Gastroesophageal sphincter (tissue), 4 donors: ENCODE results near the gene KIF21A. TPM values are rescaled to one million over a fixed set of nuclear protein-coding genes. Genes with fewer than 3 reads are reported as not detected.

Source experiments
- ATAC-seq: fragments of 150-250 bp; one replicate; pipeline ENCODE4 v1.9.1; 2016; ENCODE audit warnings: mild to moderate bottlenecking, moderate library complexity
- H3K27ac ChIP-seq, 4 donors: fragments of 200-600 bp; sonication (generic) in 3 of 4; 1 replicate in 3 of 4; 2 replicates in 1 of 4; pipeline ENCODE4 v1.5.1; 2016 to 2019
- H3K27me3 ChIP-seq: fragments of 200-600 bp; sonication (generic); one replicate; pipeline ENCODE4 v1.5.1; 2019
- H3K36me3 ChIP-seq, 2 donors: fragments of 200-600 bp; sonication (generic); one replicate each; pipeline ENCODE4 v1.5.1; 2019; ENCODE audit warnings: control low read depth in 1 of 2
- H3K4me1 ChIP-seq, 3 donors: fragments of 200-600 bp; sonication (generic); 1 replicate in 2 of 3; 2 replicates in 1 of 3; pipeline ENCODE4 v1.5.1; 2016 to 2019; ENCODE audit warnings: control low read depth in 2 of 3
- H3K4me3 ChIP-seq, 2 donors: fragments of 200-600 bp; sonication (generic); one replicate each; pipeline ENCODE4 v1.5.1; 2019; ENCODE audit warnings: mild to moderate bottlenecking in 1 of 2, moderate library complexity in 1 of 2
- H3K9me3 ChIP-seq, 3 donors: fragments of 200-600 bp; sonication (generic); one replicate each; pipeline ENCODE4 v1.5.1; 2017 to 2019; ENCODE audit warnings: control low read depth in 2 of 3
- EP300 ChIP-seq: sonication (generic); formaldehyde crosslinking; IDR thresholded peaks from one replicate; pipeline ENCODE4 v1.6.1; 2017; ENCODE audit warnings: antibody characterized with exemption, mild to moderate bottlenecking
- POLR2A ChIP-seq, 2 donors: fragments of 450-650 bp; IDR thresholded peaks; one replicate each; pipeline ENCODE4 v1.6.1; 2017; ENCODE audit warnings: antibody characterized with exemption in 2 of 2, mild to moderate bottlenecking in 2 of 2, moderate library complexity in 1 of 2
- POLR2AphosphoS5 ChIP-seq: sonication (generic); formaldehyde crosslinking; IDR thresholded peaks from one replicate; pipeline ENCODE4 v1.6.1; 2017; ENCODE audit warnings: antibody characterized with exemption
- WGBS, 2 donors: methylation state at CpG; one replicate each; pipeline ENCODE4 v1.1.5; 2018; ENCODE audit warnings: low coverage in 1 of 2; 5-methylcytosine and 5-hydroxymethylcytosine counted together
- total RNA-seq, 4 donors: library from RNA; depleted of rRNA; stranded (reverse); fragments of >200 nt; gene quantifications; one replicate each; pipeline ENCODE4 v1.1.0, GENCODE V29; 2016
- TF ChIP-seq, protein P1 (sequence below), 4 experiments: fragments of 200-600 bp in 2 of 4; fragments of 450-650 bp in 2 of 4; sonication (generic) in 1 of 4; IDR thresholded peaks; one replicate each; pipeline ENCODE4 v1.5.1; 2017 to 2019; ENCODE audit warnings: antibody characterized with exemption in 4 of 4, mild to moderate bottlenecking in 2 of 4, moderate library complexity in 2 of 4

KIF21A gene
- total RNA-seq, 4 donors from 2014 or later, result 6.7 to 27.2 (median 10.9) TPM

DNA sequence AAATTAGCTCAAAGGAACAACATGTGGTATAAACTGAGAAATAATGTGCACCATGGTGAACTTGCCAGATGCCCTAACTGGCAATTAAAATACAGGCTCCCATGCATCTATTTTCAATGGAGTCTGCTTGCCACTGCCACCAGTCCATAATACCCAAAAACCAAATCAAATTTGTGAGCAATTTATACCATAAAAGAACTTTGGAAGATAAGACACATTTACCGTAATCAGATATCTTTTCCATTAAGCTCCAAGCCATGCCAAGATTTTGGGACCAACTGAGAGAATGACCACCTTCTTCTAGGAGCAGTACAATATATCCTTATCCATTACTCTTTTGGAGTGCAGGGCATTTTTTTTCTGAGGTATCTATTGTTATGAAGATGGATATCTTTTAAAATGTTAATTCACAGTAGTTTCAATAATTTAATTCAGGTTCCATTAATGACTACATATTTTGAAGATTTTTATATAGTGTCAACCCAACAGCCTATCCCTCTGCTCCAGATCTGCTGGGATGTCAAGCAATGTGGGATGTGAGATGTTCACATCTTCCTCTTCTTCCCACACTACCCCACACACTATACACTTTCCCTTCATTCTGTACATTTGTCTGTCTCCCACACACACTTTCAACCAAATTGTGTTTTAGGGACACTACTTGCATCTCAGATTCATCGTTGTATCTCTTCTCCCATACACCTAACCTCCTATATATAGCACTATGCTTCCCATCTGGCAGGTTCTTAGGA, 53.3 kb downstream of the KIF21A start:
- TF ChIP-seq, protein P1, sequence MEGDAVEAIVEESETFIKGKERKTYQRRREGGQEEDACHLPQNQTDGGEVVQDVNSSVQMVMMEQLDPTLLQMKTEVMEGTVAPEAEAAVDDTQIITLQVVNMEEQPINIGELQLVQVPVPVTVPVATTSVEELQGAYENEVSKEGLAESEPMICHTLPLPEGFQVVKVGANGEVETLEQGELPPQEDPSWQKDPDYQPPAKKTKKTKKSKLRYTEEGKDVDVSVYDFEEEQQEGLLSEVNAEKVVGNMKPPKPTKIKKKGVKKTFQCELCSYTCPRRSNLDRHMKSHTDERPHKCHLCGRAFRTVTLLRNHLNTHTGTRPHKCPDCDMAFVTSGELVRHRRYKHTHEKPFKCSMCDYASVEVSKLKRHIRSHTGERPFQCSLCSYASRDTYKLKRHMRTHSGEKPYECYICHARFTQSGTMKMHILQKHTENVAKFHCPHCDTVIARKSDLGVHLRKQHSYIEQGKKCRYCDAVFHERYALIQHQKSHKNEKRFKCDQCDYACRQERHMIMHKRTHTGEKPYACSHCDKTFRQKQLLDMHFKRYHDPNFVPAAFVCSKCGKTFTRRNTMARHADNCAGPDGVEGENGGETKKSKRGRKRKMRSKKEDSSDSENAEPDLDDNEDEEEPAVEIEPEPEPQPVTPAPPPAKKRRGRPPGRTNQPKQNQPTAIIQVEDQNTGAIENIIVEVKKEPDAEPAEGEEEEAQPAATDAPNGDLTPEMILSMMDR (IDR thresholded peaks at IDR 0.05), result no peak
- no peak for TF ChIP-seq POLR2AphosphoS5
- TF ChIP-seq POLR2A (IDR thresholded peaks at IDR 0.05), result no peak
- no peak for TF ChIP-seq EP300
- Histone ChIP-seq H3K4me3 (no peak overlapping the region), H3K4me1 (no peaks in the 10 kb centered on the region), H3K9me3 (no peaks in the 10 kb centered on the region), H3K27me3 (no peaks in the 10 kb centered on the region), H3K36me3 (no peaks in the 10 kb centered on the region), H3K27ac (no peak overlapping the region)
- no peak for ATAC-seq
- WGBS, 2 donors, result 86 to 92% methylated on average over 2 of the region's 2 CpGs

DNA sequence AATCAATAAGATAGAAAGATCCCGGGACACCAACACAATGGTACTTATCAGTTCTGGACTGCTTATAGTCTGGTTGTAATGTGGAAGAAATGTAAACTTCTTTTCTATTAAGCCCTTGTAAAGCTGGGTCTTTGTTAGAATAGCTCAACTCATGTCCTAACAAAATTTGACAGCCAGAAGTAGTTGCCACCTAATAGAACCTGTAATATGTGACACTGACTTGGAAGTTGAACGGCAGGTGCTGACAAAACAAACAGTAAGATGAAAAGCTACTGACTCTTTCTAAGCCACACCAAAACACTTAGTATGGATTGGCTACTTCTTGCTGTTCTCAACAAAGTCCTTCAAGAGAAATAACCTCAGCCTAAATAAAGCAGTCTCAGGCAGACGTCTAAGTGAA, 56.6 kb downstream of the KIF21A start:
- ATAC-seq, result no peak
- Histone ChIP-seq H3K4me1 (no peaks in the 10 kb centered on the region), H3K27me3 (no peaks in the 10 kb centered on the region), H3K9me3 (no peaks in the 10 kb centered on the region), H3K27ac (no peak overlapping the region), H3K4me3 (no peak overlapping the region), H3K36me3 (no peaks in the 10 kb centered on the region)
- WGBS, 2 donors, result 40 to 63% methylated on average over 1 to 3 of the region's 3 CpGs
- TF ChIP-seq, protein P1 (IDR thresholded peaks at IDR 0.05), result no peak
- no peak for TF ChIP-seq EP300
- TF ChIP-seq POLR2AphosphoS5, result no peak
- TF ChIP-seq POLR2A (IDR thresholded peaks at IDR 0.05), result no peak

DNA sequence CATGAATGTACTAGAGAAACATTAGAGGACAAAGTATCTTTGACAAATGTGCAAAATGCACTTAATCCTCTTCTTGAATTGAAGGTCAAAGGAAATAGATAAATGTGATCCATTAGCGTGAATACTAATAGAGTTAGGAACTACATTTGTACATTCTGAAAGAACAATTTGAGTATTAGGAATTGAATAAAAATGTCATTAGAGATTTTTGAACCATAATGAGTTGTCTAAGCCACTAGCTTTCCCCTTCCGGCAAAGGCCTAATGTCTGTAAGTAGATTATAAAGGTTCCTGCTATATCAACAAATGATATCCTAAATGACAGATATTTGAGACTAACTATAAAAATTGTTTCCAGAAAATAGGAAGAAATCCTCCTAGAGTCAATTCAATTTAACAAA, 59.8 kb downstream of the KIF21A start:
- Histone ChIP-seq H3K4me3 (no peak overlapping the region), H3K4me1 (no peaks in the 10 kb centered on the region), H3K27me3 (no peaks in the 10 kb centered on the region), H3K36me3 (no peaks in the 10 kb centered on the region), H3K27ac (no peak overlapping the region), H3K9me3 (no peaks in the 10 kb centered on the region)
- 100% methylated on average over 2 of the region's 2 CpGs for WGBS, 2 donors
- TF ChIP-seq POLR2AphosphoS5 (no peak), EP300 (no peak), POLR2A (IDR thresholded peaks at IDR 0.05) (no peak)
- TF ChIP-seq, protein P1 (IDR thresholded peaks at IDR 0.05), result no peak
- ATAC-seq, result no peak

DNA sequence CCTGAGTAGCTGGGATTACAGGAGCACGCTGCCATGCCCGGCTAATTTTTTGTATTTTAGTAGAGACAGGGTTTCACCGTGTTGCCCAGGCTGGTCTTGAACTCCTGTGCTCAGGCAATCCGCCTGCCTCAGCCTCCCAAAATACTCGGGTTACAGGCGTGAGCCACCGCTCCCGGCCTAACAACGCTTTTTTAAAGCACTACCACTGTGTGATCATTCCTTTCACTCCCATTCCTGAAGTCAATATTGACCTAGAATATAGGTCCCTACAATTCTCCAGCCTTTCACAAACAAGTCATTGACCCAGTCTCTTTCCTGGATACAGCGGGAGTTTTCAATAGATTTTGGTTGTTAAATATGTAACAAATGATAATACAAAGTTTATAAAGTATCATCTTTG, 62.8 kb downstream of the KIF21A start:
- no peak for ATAC-seq
- no peaks in the 10 kb centered on the region for H3K4me1 ChIP-seq
- H3K4me3 ChIP-seq, result no peak overlapping the region
- 92 to 93% methylated on average over 2 to 10 of the region's 10 CpGs for WGBS, 2 donors
- no peaks in the 10 kb centered on the region for H3K27me3 ChIP-seq
- no peak overlapping the region for H3K27ac ChIP-seq
- TF ChIP-seq POLR2AphosphoS5 (no peak), POLR2A (IDR thresholded peaks at IDR 0.05) (no peak), EP300 (no peak)
- TF ChIP-seq, protein P1 (IDR thresholded peaks at IDR 0.05), result no peak
- no peaks in the 10 kb centered on the region for H3K36me3 ChIP-seq
- H3K9me3 ChIP-seq, result no peaks in the 10 kb centered on the region

DNA sequence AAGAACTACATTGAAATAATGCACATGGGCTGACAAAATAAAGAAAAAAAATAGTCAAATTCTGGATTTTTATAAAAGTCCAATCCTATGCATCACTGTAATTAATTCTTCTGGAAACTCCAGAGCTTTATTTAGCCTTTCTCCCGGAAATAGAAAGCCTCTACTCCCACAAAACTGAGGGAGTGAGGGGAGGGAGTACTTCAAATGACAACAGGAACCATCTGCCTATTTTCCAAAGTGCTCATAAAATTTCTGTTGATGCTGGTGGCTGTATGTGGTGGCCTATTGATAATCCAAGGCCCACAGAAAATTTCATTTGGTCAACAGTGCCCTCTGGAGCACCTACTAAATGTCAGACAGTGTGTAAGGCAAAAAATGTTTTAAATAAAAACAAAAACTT, 64.6 kb downstream of the KIF21A start:
- Histone ChIP-seq H3K36me3 (no peaks in the 10 kb centered on the region), H3K27me3 (no peaks in the 10 kb centered on the region), H3K4me1 (no peaks in the 10 kb centered on the region), H3K27ac (no peak overlapping the region), H3K4me3 (no peak overlapping the region), H3K9me3 (no peaks in the 10 kb centered on the region)
- 15 to 36% methylated on average over 1 of the region's 1 CpG for WGBS, 2 donors
- ATAC-seq, result no peak
- TF ChIP-seq, protein P1 (IDR thresholded peaks at IDR 0.05), result no peak
- TF ChIP-seq POLR2A (IDR thresholded peaks at IDR 0.05) (no peak), EP300 (no peak)
